PC-3 (cell line): Measurements from ENCODE around the gene CTNNA3. TPM values are rescaled to one million over a fixed set of nuclear protein-coding genes. Genes with fewer than 3 reads are reported as not detected.

Source experiments
- ATAC-seq: fragments of 200-7000 bp; cut with Tn5 transposase; 2 replicates; pipeline ENCODE4 v1.9.1; 2020; ENCODE audit warnings: mild to moderate bottlenecking, moderate library complexity
- BruUV-seq: library from RNA; stranded (reverse); fragments of 400-500 nt; replicated peaks from 2 replicates; lab custom pipeline; 2021; lab: Mats Ljungman, UMichigan
- CTCF ChIA-PET: fragments of 300-600 bp; sonication (Branson Sonifier 250); formaldehyde crosslinking; loops from one replicate; lab custom pipeline; 2022; ENCODE audit warnings: antibody characterized with exemption; lab: Charles Lee
- POLR2A ChIA-PET: fragments of 300-600 bp; sonication (Branson Sonifier 250); formaldehyde crosslinking; loops from one replicate; lab custom pipeline; 2022; ENCODE audit warnings: antibody characterized with exemption; ENCODE audit not compliant: unreplicated experiment; lab: Charles Lee
- DNase-seq: peaks from one replicate; pipeline ENCODE4 v3.0.0-alpha.2; 2015
- H2AFZ ChIP-seq: fragments of 300-600 bp; sonication (generic); 2 replicates; pipeline ENCODE4 v1.6.0; 2016; ENCODE audit warnings: antibody characterized with exemption, low read length
- H3F3A ChIP-seq: fragments of 300-600 bp; sonication (generic); one replicate; pipeline ENCODE4 v1.6.0; 2017; ENCODE audit warnings: antibody characterized with exemption, low read length, control low read depth, mild to moderate bottlenecking; ENCODE audit not compliant: unreplicated experiment
- H3K27ac ChIP-seq: fragments of 300-600 bp; sonication (generic); 2 replicates; pipeline ENCODE4 v1.5.1; 2016; ENCODE audit warnings: mild to moderate bottlenecking, low read length
- H3K27me3 ChIP-seq: fragments of 300-600 bp; sonication (generic); 2 replicates; pipeline ENCODE4 v1.6.1; 2016; ENCODE audit warnings: low read length, mixed read lengths
- H3K36me3 ChIP-seq: fragments of 300-600 bp; sonication (generic); 2 replicates; pipeline ENCODE4 v1.6.1; 2016; ENCODE audit warnings: low read depth, mixed run types, low read length, mixed read lengths
- H3K4me1 ChIP-seq: fragments of 300-600 bp; sonication (generic); 2 replicates; pipeline ENCODE4 v1.5.1; 2016; ENCODE audit warnings: low read length; ENCODE audit not compliant: insufficient read depth
- H3K4me2 ChIP-seq: fragments of 300-600 bp; sonication (generic); 2 replicates; pipeline ENCODE4 v1.6.0; 2016; ENCODE audit warnings: low read length
- H3K4me3 ChIP-seq: fragments of 300-600 bp; sonication (generic); 2 replicates; pipeline ENCODE4 v1.5.1; 2016; ENCODE audit warnings: mild to moderate bottlenecking, low read length, mixed read lengths
- H3K79me2 ChIP-seq: fragments of 300-600 bp; sonication (generic); 2 replicates; pipeline ENCODE4 v1.6.1; 2017; ENCODE audit warnings: low read length, mixed read lengths
- H3K9ac ChIP-seq: fragments of 300-600 bp; sonication (generic); 2 replicates; pipeline ENCODE4 v1.6.0; 2016; ENCODE audit warnings: mild to moderate bottlenecking, low read length
- H3K9me2 ChIP-seq: fragments of 300-600 bp; sonication (generic); replicated peaks from 2 replicates; pipeline ENCODE4 v1.6.1; 2016; ENCODE audit warnings: mixed run types, low read length, mixed read lengths
- H3K9me3 ChIP-seq: fragments of 300-600 bp; sonication (generic); 2 replicates; pipeline ENCODE4 v1.6.1; 2016; ENCODE audit warnings: low read length, mixed read lengths
- H4K20me1 ChIP-seq: fragments of 300-600 bp; sonication (generic); 2 replicates; pipeline ENCODE4 v1.6.1; 2016; ENCODE audit warnings: low read length, mixed read lengths
- EZH2 ChIP-seq: fragments of 300-600 bp; sonication (generic); IDR thresholded peaks from one replicate; pipeline ENCODE4 v1.6.1; 2017; ENCODE audit warnings: antibody characterized with exemption, mild to moderate bottlenecking, low read length; ENCODE audit not compliant: unreplicated experiment
- EZH2phosphoT487 ChIP-seq: fragments of 300-600 bp; sonication (generic); IDR thresholded peaks from 2 replicates; pipeline ENCODE4 v1.6.1; 2018; ENCODE audit warnings: mild to moderate bottlenecking, antibody characterized with exemption, low read length, borderline replicate concordance
- intact Hi-C: fragments of 100-400 bp; cut with micrococcal nuclease; formaldehyde crosslinking; loops from 2 replicates; pipeline ENCODE4 v1.9.0; 2023
- total RNA-seq: library from RNA; depleted of rRNA; stranded (reverse); fragments of >200 nt; gene quantifications from 2 replicates; pipeline ENCODE4 v1.2.3, GENCODE V29; 2014
- TF ChIP-seq, protein P1 (sequence below): fragments of 300-600 bp; sonication (generic); conservative IDR thresholded peaks from 2 replicates; pipeline ENCODE4 v1.5.1; 2017; ENCODE audit warnings: antibody characterized with exemption, low read depth, mild to moderate bottlenecking, low read length

The CTNNA3 gene
- total RNA-seq, 1 experiment from 2014 or later: 1.9 TPM

DNA sequence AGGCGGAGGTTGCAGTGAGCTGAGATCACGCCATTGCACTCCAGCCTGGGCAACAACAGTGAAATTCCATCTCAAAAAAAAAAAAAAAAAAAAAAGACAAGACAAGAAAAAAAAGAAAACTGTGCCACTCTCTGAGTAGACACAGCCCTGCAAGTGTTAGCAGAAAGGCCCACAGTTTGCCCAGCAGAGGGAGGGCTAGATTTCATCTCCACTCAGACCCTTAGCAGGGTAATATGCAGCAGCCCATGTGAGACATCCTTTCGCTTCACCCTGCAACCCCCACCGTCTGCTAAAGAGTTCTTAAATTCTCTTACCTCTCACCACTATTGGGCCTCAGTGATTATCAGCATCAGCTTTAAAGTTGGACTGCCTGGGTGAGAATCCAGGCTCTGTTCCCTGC lies 38.2 kb downstream of the CTNNA3 start:
- DNase-seq (no peak), ATAC-seq (peak; percentile 35; the same call in 1 of the 2 replicates)
- Histone ChIP-seq H2AFZ (no peak overlapping the region), H3K4me2 (no peak overlapping the region), H3K36me3 (no peaks in the 10 kb centered on the region), H3K9me3 (no peaks in the 10 kb centered on the region), H3K9me2 (no peaks in the 10 kb centered on the region), H3K4me3 (no peak overlapping the region), H3K9ac (no peak overlapping the region), H3K4me1 (no peaks in the 10 kb centered on the region), H4K20me1 (no peaks in the 10 kb centered on the region), H3K27me3 (peaks cover 48% of the 10 kb centered on the region), H3K27ac (no peak overlapping the region), H3K79me2 (no peaks in the 10 kb centered on the region), H3F3A (no peaks in the 10 kb centered on the region)
- CTCF ChIA-PET: no interaction called here
- BruUV-seq: no TSS peak
- intact Hi-C loops: no loop called here
- POLR2A ChIA-PET: no interaction called here
- TF ChIP-seq EZH2: no peak
- TF ChIP-seq EZH2phosphoT487: no peak
- TF ChIP-seq, protein P1, sequence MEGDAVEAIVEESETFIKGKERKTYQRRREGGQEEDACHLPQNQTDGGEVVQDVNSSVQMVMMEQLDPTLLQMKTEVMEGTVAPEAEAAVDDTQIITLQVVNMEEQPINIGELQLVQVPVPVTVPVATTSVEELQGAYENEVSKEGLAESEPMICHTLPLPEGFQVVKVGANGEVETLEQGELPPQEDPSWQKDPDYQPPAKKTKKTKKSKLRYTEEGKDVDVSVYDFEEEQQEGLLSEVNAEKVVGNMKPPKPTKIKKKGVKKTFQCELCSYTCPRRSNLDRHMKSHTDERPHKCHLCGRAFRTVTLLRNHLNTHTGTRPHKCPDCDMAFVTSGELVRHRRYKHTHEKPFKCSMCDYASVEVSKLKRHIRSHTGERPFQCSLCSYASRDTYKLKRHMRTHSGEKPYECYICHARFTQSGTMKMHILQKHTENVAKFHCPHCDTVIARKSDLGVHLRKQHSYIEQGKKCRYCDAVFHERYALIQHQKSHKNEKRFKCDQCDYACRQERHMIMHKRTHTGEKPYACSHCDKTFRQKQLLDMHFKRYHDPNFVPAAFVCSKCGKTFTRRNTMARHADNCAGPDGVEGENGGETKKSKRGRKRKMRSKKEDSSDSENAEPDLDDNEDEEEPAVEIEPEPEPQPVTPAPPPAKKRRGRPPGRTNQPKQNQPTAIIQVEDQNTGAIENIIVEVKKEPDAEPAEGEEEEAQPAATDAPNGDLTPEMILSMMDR: peak; percentile 28; the same call in 1 of the 2 replicates

DNA sequence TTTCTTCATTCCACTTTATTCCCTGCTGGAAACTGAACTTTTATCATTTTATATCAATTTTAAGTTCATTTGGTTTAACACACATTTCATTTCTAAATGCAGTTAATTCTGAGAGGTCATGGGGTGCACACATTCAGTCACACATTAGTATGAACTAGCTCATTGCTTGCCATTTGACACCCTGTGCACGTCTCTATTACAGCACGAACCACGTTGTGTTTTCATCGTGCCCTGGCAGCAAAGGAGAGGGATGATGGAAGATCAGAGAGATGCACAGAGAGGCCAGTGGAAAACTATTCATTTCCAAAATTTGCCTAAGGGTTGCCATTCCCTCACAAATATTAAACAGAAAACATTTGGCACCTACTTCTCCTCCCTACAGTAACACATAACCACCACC lies 45.4 kb downstream of the CTNNA3 start:
- Histone ChIP-seq H3K9me2 (no peaks in the 10 kb centered on the region), H3F3A (no peaks in the 10 kb centered on the region), H3K27me3 (peaks cover 50% of the 10 kb centered on the region), H3K79me2 (no peaks in the 10 kb centered on the region), H3K36me3 (no peaks in the 10 kb centered on the region), H3K4me3 (no peak overlapping the region), H3K9me3 (no peaks in the 10 kb centered on the region), H3K4me2 (no peak overlapping the region), H4K20me1 (no peaks in the 10 kb centered on the region), H3K27ac (no peak overlapping the region), H2AFZ (no peak overlapping the region), H3K4me1 (no peaks in the 10 kb centered on the region), H3K9ac (no peak overlapping the region)
- no peak for DNase-seq
- POLR2A ChIA-PET: no interaction called here
- TF ChIP-seq EZH2phosphoT487: no peak
- TF ChIP-seq, protein P1: no peak
- no peak for TF ChIP-seq EZH2
- ATAC-seq: no peak
- CTCF ChIA-PET: no interaction called here
- intact Hi-C loops: no loop called here
- BruUV-seq: no TSS peak

DNA sequence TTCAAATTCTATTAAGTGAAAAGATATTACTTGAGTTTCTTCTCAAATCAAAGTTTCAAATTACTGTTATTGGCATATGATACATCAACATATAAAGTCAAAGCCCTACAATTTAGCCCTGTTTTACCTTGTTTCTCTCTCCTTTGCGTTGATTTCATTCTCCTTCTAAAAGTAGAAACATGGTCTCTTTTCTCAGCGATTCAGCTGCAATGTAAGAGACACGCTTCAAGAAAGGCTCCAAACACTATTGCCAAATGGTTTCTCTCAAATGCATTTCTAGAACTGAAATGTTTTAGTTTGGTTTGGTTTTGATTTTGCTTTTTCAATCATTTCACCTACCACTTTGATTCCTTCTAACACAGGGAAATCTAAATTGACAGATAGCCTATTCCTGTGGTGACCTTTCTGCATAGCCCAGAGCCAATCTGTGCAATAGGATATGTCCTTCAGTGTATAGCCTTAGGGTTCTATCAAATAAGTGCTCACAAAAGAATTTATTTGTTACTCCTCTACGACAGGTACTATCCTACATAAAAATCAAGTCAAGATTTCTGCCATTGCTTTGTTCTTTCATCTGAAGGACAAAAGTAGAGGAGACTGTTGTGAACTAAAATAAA lies 47.3 kb downstream of the CTNNA3 start:
- H3K9me3 ChIP-seq: no peaks in the 10 kb centered on the region
- intact Hi-C loops: no loop called here
- H3K9ac ChIP-seq: no peak overlapping the region
- ChIA-PET CTCF (no interaction called here), POLR2A (no interaction called here)
- no peaks in the 10 kb centered on the region for H3K4me1 ChIP-seq
- no TSS peak for BruUV-seq
- H3K9me2 ChIP-seq: no peaks in the 10 kb centered on the region
- H3K27me3 ChIP-seq: peaks cover 50% of the 10 kb centered on the region
- DNase-seq (no peak), ATAC-seq (no peak)
- no peaks in the 10 kb centered on the region for H4K20me1 ChIP-seq
- H2AFZ ChIP-seq: no peak overlapping the region
- H3K27ac ChIP-seq: no peak overlapping the region
- H3K79me2 ChIP-seq: no peaks in the 10 kb centered on the region
- H3K36me3 ChIP-seq: no peaks in the 10 kb centered on the region
- no peak overlapping the region for H3K4me2 ChIP-seq
- TF ChIP-seq, protein P1: no peak
- TF ChIP-seq EZH2phosphoT487 (no peak), EZH2 (no peak)
- H3F3A ChIP-seq: no peaks in the 10 kb centered on the region
- H3K4me3 ChIP-seq: no peak overlapping the region
